Measurements from ENCODE around the gene HERPUD2. TPM values are rescaled to one million over a fixed set of nuclear protein-coding genes. Genes with fewer than 3 reads are reported as not detected.
"Not testable (repeated sequence)": the region's sequence is repeated elsewhere in the genome, so short reads cannot be mapped to it uniquely, and the experiment has no call there.

The HERPUD2 gene
- total RNA-seq, 2 donors from 2014 or later: 24.2 to 30.1 TPM

GRCh38 chr7:35588647-35589046 is 106.3 kb downstream of the HERPUD2 start:
- WGBS, 2 experiments (ENCODE audit: insufficient coverage in 1 of 2, insufficient read length in 1 of 2): 89 to 90% methylated on average over 2 to 4 of the region's 4 CpGs
- no peak for DNase-seq
- Histone ChIP-seq H3K9me3 (ENCODE audit: control insufficient read depth, low read length) (no peaks in the 10 kb centered on the region), H3K4me3 (ENCODE audit: low read length) (peak overlapping the region; percentile 71), H3K27me3 (ENCODE audit: control insufficient read depth, insufficient read depth, low read length, poor library complexity, severe bottlenecking) (no peaks in the 10 kb centered on the region), H3K9ac (ENCODE audit: extremely low read depth, low read length, poor library complexity, severe bottlenecking) (no peak overlapping the region), H3K4me1 (ENCODE audit: control insufficient read depth, insufficient read depth, low read length) (peaks cover 12% of the 10 kb centered on the region), H3K36me3 (ENCODE audit: control insufficient read depth, insufficient read depth, low read length) (no peaks in the 10 kb centered on the region), H3K27ac (ENCODE audit: low read depth, low read length) (no peak overlapping the region)
- H3K4me1 Mint-ChIP-seq: peaks cover 46% of the 10 kb centered on the region
- H3K36me3 Mint-ChIP-seq (ENCODE audit: low read depth): no peaks in the 10 kb centered on the region
- no peak overlapping the region for H3K27ac Mint-ChIP-seq
- H3K9me3 Mint-ChIP-seq: peaks cover 3% of the 10 kb centered on the region
- peak overlapping the region; percentile 7 for H3K4me3 Mint-ChIP-seq
- TF ChIP-seq CTCF (conservative IDR thresholded peaks at IDR 0.05): no peak
- H3K27me3 Mint-ChIP-seq (ENCODE audit: insufficient read depth): no peaks in the 10 kb centered on the region

- H3K27ac ChIP-seq (ENCODE audit: low read depth, low read length): no peak overlapping the region
- DNase-seq: no peak
- H3K4me1 ChIP-seq (ENCODE audit: control insufficient read depth, insufficient read depth, low read length): peaks cover 12% of the 10 kb centered on the region
- H3K9me3 ChIP-seq (ENCODE audit: control insufficient read depth, low read length): no peaks in the 10 kb centered on the region
- Mint-ChIP-seq H3K27me3 (ENCODE audit: insufficient read depth) (no peaks in the 10 kb centered on the region), H3K27ac (no peak overlapping the region), H3K36me3 (ENCODE audit: low read depth) (no peaks in the 10 kb centered on the region), H3K4me3 (no peak overlapping the region), H3K9me3 (peaks cover 3% of the 10 kb centered on the region), H3K4me1 (peaks cover 41% of the 10 kb centered on the region)
- WGBS, 2 experiments (ENCODE audit: insufficient coverage in 1 of 2, insufficient read length in 1 of 2): 71 to 72% methylated on average over 2 of the region's 2 CpGs
- no peak for TF ChIP-seq CTCF (conservative IDR thresholded peaks at IDR 0.05)
- H3K27me3 ChIP-seq (ENCODE audit: control insufficient read depth, insufficient read depth, low read length, poor library complexity, severe bottlenecking): no peaks in the 10 kb centered on the region
- H3K9ac ChIP-seq (ENCODE audit: extremely low read depth, low read length, poor library complexity, severe bottlenecking): no peak overlapping the region
- no peaks in the 10 kb centered on the region for H3K36me3 ChIP-seq (ENCODE audit: control insufficient read depth, insufficient read depth, low read length)
- no peak overlapping the region for H3K4me3 ChIP-seq (ENCODE audit: low read length)
Measured at GRCh38 chr7:35584990-35585389, 109.9 kb downstream of the HERPUD2 start.

GRCh38 chr7:35584533-35584932 is 110.4 kb downstream of the HERPUD2 start:
- H3K27me3 ChIP-seq (ENCODE audit: control insufficient read depth, insufficient read depth, low read length, poor library complexity, severe bottlenecking); H3K36me3 ChIP-seq (ENCODE audit: control insufficient read depth, insufficient read depth, low read length); H3K4me3 ChIP-seq (ENCODE audit: low read length); H3K9ac ChIP-seq (ENCODE audit: extremely low read depth, low read length, poor library complexity, severe bottlenecking); DNase-seq; H3K27ac Mint-ChIP-seq; H3K4me3 Mint-ChIP-seq; H3K9me3 Mint-ChIP-seq; H3K27me3 Mint-ChIP-seq (ENCODE audit: insufficient read depth); H3K27ac ChIP-seq (ENCODE audit: low read depth, low read length); H3K36me3 Mint-ChIP-seq (ENCODE audit: low read depth); H3K9me3 ChIP-seq (ENCODE audit: control insufficient read depth, low read length): not testable (repeated sequence)
- 79 to 89% methylated on average over 3 of the region's 3 CpGs for WGBS, 2 experiments (ENCODE audit: insufficient coverage in 1 of 2, insufficient read length in 1 of 2)
- peaks cover 37% of the 10 kb centered on the region for H3K4me1 Mint-ChIP-seq
- peaks cover 11% of the 10 kb centered on the region for H3K4me1 ChIP-seq (ENCODE audit: control insufficient read depth, insufficient read depth, low read length)

Other genes starting within 250 kb of the HERPUD2 start
- 100 to 1,000 TPM; 206 to 216 TPM for gene SEPTIN7, start 105.9 kb upstream of the HERPUD2 start, total RNA-seq